Endothelial cell of umbilical vein (primary cell): ENCODE results near the gene KRTAP10-10.

Experiments used
- EZH2 ChIP-seq: IDR thresholded peaks from 2 replicates; pipeline ENCODE4 v1.6.1; 2012; ENCODE audit warnings: borderline replicate concordance, low read depth, mild to moderate bottlenecking, moderate library complexity, low read length, inconsistent platforms; ENCODE audit not compliant: severe bottlenecking
- GATA2 ChIP-seq: IDR thresholded peaks from 2 replicates; pipeline ENCODE4 v1.7.0; 2011; ENCODE audit warnings: low read depth, mild to moderate bottlenecking, moderate library complexity, mixed read lengths, low read length; ENCODE audit not compliant: insufficient read length, insufficient read depth
- POLR2A ChIP-seq: IDR thresholded peaks from 2 replicates; pipeline ENCODE4 v1.6.1; 2012; ENCODE audit warnings: low read depth, mild to moderate bottlenecking, control low read depth, low read length
- TF ChIP-seq, protein P1 (sequence below), 2 donors: IDR thresholded peaks; 1 replicate in 1 of 2; 2 replicates in 1 of 2; pipeline ENCODE4 v1.5.1; 2011; ENCODE audit warnings: low read length in 2 of 2, mild to moderate bottlenecking in 2 of 2, moderate library complexity in 2 of 2, control low read depth in 1 of 2, inconsistent platforms in 1 of 2, low read depth in 1 of 2; ENCODE audit not compliant: insufficient read depth in 1 of 2; ENCODE audit errors: extremely low read depth in 1 of 2

- TF ChIP-seq, protein P1, sequence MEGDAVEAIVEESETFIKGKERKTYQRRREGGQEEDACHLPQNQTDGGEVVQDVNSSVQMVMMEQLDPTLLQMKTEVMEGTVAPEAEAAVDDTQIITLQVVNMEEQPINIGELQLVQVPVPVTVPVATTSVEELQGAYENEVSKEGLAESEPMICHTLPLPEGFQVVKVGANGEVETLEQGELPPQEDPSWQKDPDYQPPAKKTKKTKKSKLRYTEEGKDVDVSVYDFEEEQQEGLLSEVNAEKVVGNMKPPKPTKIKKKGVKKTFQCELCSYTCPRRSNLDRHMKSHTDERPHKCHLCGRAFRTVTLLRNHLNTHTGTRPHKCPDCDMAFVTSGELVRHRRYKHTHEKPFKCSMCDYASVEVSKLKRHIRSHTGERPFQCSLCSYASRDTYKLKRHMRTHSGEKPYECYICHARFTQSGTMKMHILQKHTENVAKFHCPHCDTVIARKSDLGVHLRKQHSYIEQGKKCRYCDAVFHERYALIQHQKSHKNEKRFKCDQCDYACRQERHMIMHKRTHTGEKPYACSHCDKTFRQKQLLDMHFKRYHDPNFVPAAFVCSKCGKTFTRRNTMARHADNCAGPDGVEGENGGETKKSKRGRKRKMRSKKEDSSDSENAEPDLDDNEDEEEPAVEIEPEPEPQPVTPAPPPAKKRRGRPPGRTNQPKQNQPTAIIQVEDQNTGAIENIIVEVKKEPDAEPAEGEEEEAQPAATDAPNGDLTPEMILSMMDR (IDR thresholded peaks at IDR 0.05; ENCODE audit: extremely low read depth in 1 of 2, insufficient read depth in 1 of 2, low read depth in 1 of 2, low read length in 2 of 2): no peak
- TF ChIP-seq POLR2A: no peak
- TF ChIP-seq GATA2: no peak
- TF ChIP-seq EZH2: no peak
Measured at GRCh38 chr21:44596068-44596725, 41.0 kb upstream of the KRTAP10-10 start.
